Fibroblast of pulmonary artery (primary cell): ENCODE measurements around the gene PTPRM.

Experiments
- DNase-seq: peaks from one replicate; pipeline ENCODE4 v3.0.0-alpha.2; 2010; ENCODE audit warnings: low read depth
- H3K4me3 ChIP-seq: replicated peaks from 2 replicates; pipeline ENCODE4 v1.5.1; 2011; ENCODE audit warnings: low read depth, mild to moderate bottlenecking, control low read depth, low read length, moderate library complexity
- CTCF ChIP-seq: IDR thresholded peaks from 2 replicates; pipeline ENCODE4 v1.5.1; 2011; ENCODE audit warnings: mild to moderate bottlenecking, control low read depth, low read length, inconsistent platforms; ENCODE audit errors: missing control alignments

PTPRM gene

GRCh38 chr18:7898181-7898580, 331.1 kb downstream of the PTPRM start:
- H3K4me3 ChIP-seq: no peak overlapping the region
- no peak for DNase-seq
- TF ChIP-seq CTCF: no peak

- no peak overlapping the region for H3K4me3 ChIP-seq
- DNase-seq: no peak
- no peak for TF ChIP-seq CTCF
These were observed 332.0 kb downstream of the PTPRM start for GRCh38 chr18:7899078-7899477.

GRCh38 chr18:7900091-7900490, 333.0 kb downstream of the PTPRM start:
- TF ChIP-seq CTCF: no peak
- no peak overlapping the region for H3K4me3 ChIP-seq
- DNase-seq: no peak

- TF ChIP-seq CTCF: no peak
- no peak for DNase-seq
These were observed 334.5 kb downstream of the PTPRM start for GRCh38 chr18:7901657-7902056.

GRCh38 chr18:7902399-7902839, 335.3 kb downstream of the PTPRM start:
- TF ChIP-seq CTCF: no peak
- no peak overlapping the region for H3K4me3 ChIP-seq
- DNase-seq: peak; percentile 58

More at GRCh38 chr18:7901657-7902056, 334.5 kb downstream of the PTPRM start:
- no peak overlapping the region for H3K4me3 ChIP-seq

GRCh38 chr18:7904529-7904928, 337.4 kb downstream of the PTPRM start:
- peak; percentile 35 for DNase-seq
- no peak for TF ChIP-seq CTCF
- no peak overlapping the region for H3K4me3 ChIP-seq

GRCh38 chr18:7908681-7909299, 341.7 kb downstream of the PTPRM start:
- H3K4me3 ChIP-seq: no peak overlapping the region
- TF ChIP-seq CTCF: no peak

More at GRCh38 chr18:7908681-7909299, 341.7 kb downstream of the PTPRM start:
- DNase-seq: no peak
